IMR-90 (cell line): ENCODE results near the gene MTMR3. TPM values are rescaled to one million over a fixed set of nuclear protein-coding genes. Genes with fewer than 3 reads are reported as not detected.

Source experiments
- ATAC-seq: fragments of 200-7000 bp; cut with Tn5 transposase; 2 replicates; pipeline ENCODE4 v1.9.1; 2020; ENCODE audit warnings: low read depth, mild to moderate bottlenecking, moderate library complexity
- BruUV-seq: library from RNA; stranded (reverse); fragments of 400-500 nt; replicated peaks from 2 replicates; lab custom pipeline; 2021; lab: Mats Ljungman, UMichigan
- CTCF ChIA-PET: fragments of 300-600 bp; formaldehyde crosslinking; extraction: SDS; loops from one replicate; lab custom pipeline; 2021; ENCODE audit warnings: antibody characterized with exemption; lab: Yijun Ruan, JAX
- POLR2A ChIA-PET: fragments of 300-600 bp; sonication (Branson Sonifier 250); formaldehyde crosslinking; loops from one replicate; lab custom pipeline; 2022; ENCODE audit warnings: antibody characterized with exemption; ENCODE audit not compliant: unreplicated experiment; lab: Charles Lee
- DNase-seq: peaks from one replicate; pipeline ENCODE4 v3.0.0; 2013
- H2AFZ ChIP-seq: replicated peaks from 2 replicates; pipeline ENCODE3; 2013; ENCODE audit warnings: low read length, mild to moderate bottlenecking; ENCODE audit not compliant: poor library complexity
- H2AK5ac ChIP-seq: 2 replicates; pipeline ENCODE4 v1.6.1; 2013; ENCODE audit warnings: low read depth, low read length, inconsistent platforms
- H2AK9ac ChIP-seq: replicated peaks from 2 replicates; pipeline ENCODE3; 2013; ENCODE audit warnings: mild to moderate bottlenecking, low read depth, low read length, moderate library complexity; ENCODE audit not compliant: poor library complexity
- H2BK120ac ChIP-seq: 2 replicates; pipeline ENCODE4 v1.6.1; 2013; ENCODE audit warnings: low read depth, low read length, inconsistent platforms
- H2BK15ac ChIP-seq: 3 replicates; pipeline ENCODE4 v1.6.1; 2013; ENCODE audit warnings: low read depth, low read length, inconsistent platforms
- H2BK20ac ChIP-seq: 2 replicates; pipeline ENCODE4 v1.6.1; 2013; ENCODE audit warnings: low read depth, mild to moderate bottlenecking, inconsistent platforms, low read length, moderate library complexity
- H2BK5ac ChIP-seq: 2 replicates; pipeline ENCODE4 v1.6.1; 2013; ENCODE audit warnings: mild to moderate bottlenecking, low read depth, low read length, inconsistent platforms; ENCODE audit not compliant: poor library complexity, severe bottlenecking
- H3K14ac ChIP-seq: replicated peaks from 2 replicates; pipeline ENCODE4 v1.6.1; 2013; ENCODE audit warnings: low read depth, low read length, inconsistent platforms
- H3K18ac ChIP-seq: 2 replicates; pipeline ENCODE4 v1.6.1; 2013; ENCODE audit warnings: low read depth, low read length, control low read depth
- H3K23ac ChIP-seq: 2 replicates; pipeline ENCODE4 v1.6.1; 2013; ENCODE audit warnings: low read depth, low read length, inconsistent platforms
- H3K27ac ChIP-seq: 2 replicates; pipeline ENCODE4 v1.5.1; 2013; ENCODE audit warnings: mild to moderate bottlenecking, control low read depth, low read length; ENCODE audit not compliant: insufficient read depth
- H3K27me3 ChIP-seq: 2 replicates; pipeline ENCODE4 v1.6.1; 2013; ENCODE audit warnings: low read length; ENCODE audit not compliant: control insufficient read depth, insufficient read depth
- H3K36me3 ChIP-seq: 2 replicates; pipeline ENCODE4 v1.6.1; 2013; ENCODE audit warnings: low read length, mixed read lengths; ENCODE audit not compliant: control insufficient read depth, insufficient read depth
- H3K4ac ChIP-seq: 2 replicates; pipeline ENCODE4 v1.6.1; 2013; ENCODE audit warnings: low read depth, low read length, inconsistent platforms
- H3K4me1 ChIP-seq: 2 replicates; pipeline ENCODE4 v1.6.1; 2013; ENCODE audit warnings: low read length, mixed read lengths; ENCODE audit not compliant: control insufficient read depth, insufficient read depth
- H3K4me2 ChIP-seq: 2 replicates; pipeline ENCODE4 v1.6.1; 2013; ENCODE audit warnings: low read depth, mild to moderate bottlenecking, control low read depth, low read length, moderate library complexity
- H3K4me3 ChIP-seq: 2 replicates; pipeline ENCODE4 v1.5.1; 2013; ENCODE audit warnings: low read depth, mild to moderate bottlenecking, control low read depth, low read length, moderate library complexity; ENCODE audit not compliant: insufficient read depth
- H3K56ac ChIP-seq: 2 replicates; pipeline ENCODE4 v1.6.1; 2013; ENCODE audit warnings: low read length, inconsistent platforms; ENCODE audit not compliant: insufficient read depth; ENCODE audit errors: extremely low read depth
- H3K79me1 ChIP-seq, 2 experiments: 2 replicates each; pipeline ENCODE4 v1.6.1; 2013; ENCODE audit warnings: low read length in 2 of 2, inconsistent platforms in 1 of 2, low read depth in 1 of 2
- H3K9ac ChIP-seq: 2 replicates; pipeline ENCODE4 v1.6.1; 2013; ENCODE audit warnings: low read depth, low read length, control low read depth
- H3K9me1 ChIP-seq: 2 replicates; pipeline ENCODE4 v1.6.1; 2013; ENCODE audit warnings: low read length, inconsistent platforms; ENCODE audit not compliant: insufficient read depth
- H3K9me3 ChIP-seq: 2 replicates; pipeline ENCODE4 v1.6.1; 2013; ENCODE audit warnings: low read length; ENCODE audit not compliant: control insufficient read depth, insufficient read depth
- H4K20me1 ChIP-seq: 2 replicates; pipeline ENCODE4 v1.6.1; 2013; ENCODE audit warnings: low read length, inconsistent platforms; ENCODE audit not compliant: insufficient read depth
- H4K5ac ChIP-seq: 2 replicates; pipeline ENCODE4 v1.6.1; 2013; ENCODE audit warnings: mild to moderate bottlenecking, low read depth, low read length, control low read depth
- H4K8ac ChIP-seq, 2 experiments: 2 replicates each; pipeline ENCODE4 v1.6.1; 2013; ENCODE audit warnings: low read depth in 2 of 2, low read length in 2 of 2, control low read depth in 1 of 2, inconsistent platforms in 1 of 2
- H4K91ac ChIP-seq: 2 replicates; pipeline ENCODE4 v1.6.1; 2013; ENCODE audit warnings: low read depth, low read length, inconsistent platforms; ENCODE audit not compliant: insufficient read depth
- BHLHE40 ChIP-seq: fragments of 150-350 bp; IDR thresholded peaks from 2 replicates; pipeline ENCODE4 v1.6.1; 2016; ENCODE audit warnings: mild to moderate bottlenecking, low read depth, low read length
- CEBPB ChIP-seq: IDR thresholded peaks from 2 replicates; pipeline ENCODE4 v1.6.1; 2012; ENCODE audit warnings: low read depth, low read length, improper control_type of control experiment
- MAZ ChIP-seq: IDR thresholded peaks from 2 replicates; pipeline ENCODE4 v1.6.1; 2012; ENCODE audit warnings: low read depth, mild to moderate bottlenecking, low read length, improper control_type of control experiment, moderate library complexity, borderline replicate concordance
- MXI1 ChIP-seq: IDR thresholded peaks from 2 replicates; pipeline ENCODE4 v1.6.1; 2012; ENCODE audit warnings: low read depth, mild to moderate bottlenecking, low read length, moderate library complexity, borderline replicate concordance
- POLR2A ChIP-seq: IDR thresholded peaks from 2 replicates; pipeline ENCODE4 v1.6.1; 2012; ENCODE audit warnings: mild to moderate bottlenecking, low read depth, low read length
- RAD21 ChIP-seq: IDR thresholded peaks from 2 replicates; pipeline ENCODE4 v1.6.1; 2012; ENCODE audit warnings: low read length, improper control_type of control experiment
- RCOR1 ChIP-seq: IDR thresholded peaks from 2 replicates; pipeline ENCODE4 v1.6.1; 2012; ENCODE audit warnings: mild to moderate bottlenecking, low read length, improper control_type of control experiment; ENCODE audit not compliant: insufficient replicate concordance
- RFX5 ChIP-seq: IDR thresholded peaks from 2 replicates; pipeline ENCODE4 v1.8.0; 2012; ENCODE audit warnings: low read depth, mild to moderate bottlenecking, low read length, moderate library complexity
- SMC3 ChIP-seq: fragments of 150-350 bp; IDR thresholded peaks from 2 replicates; pipeline ENCODE4 v1.6.1; 2016; ENCODE audit warnings: low read depth, mild to moderate bottlenecking, antibody characterized with exemption, low read length, moderate library complexity
- WGBS, 2 experiments: methylation state at CpG; one replicate each; pipeline versions ENCODE4 v1.1.5 to v1.1.7; 2013; ENCODE audit warnings: missing lambda C conversion rate in 2 of 2; ENCODE audit not compliant: insufficient read length in 1 of 2; ENCODE audit errors: extremely low coverage in 2 of 2; 5-methylcytosine and 5-hydroxymethylcytosine counted together
- dilution Hi-C: fragments of 300-500 bp; cut with HindIII; formaldehyde crosslinking; loops from one replicate; pipeline ENCODE4 v1.14.3; 2018; ENCODE audit warnings: low sequenced_read_pairs; ENCODE audit not compliant: unreplicated experiment
- in situ Hi-C: fragments of 300-500 bp; cut with MboI; formaldehyde crosslinking; loops from 3 replicates; pipeline ENCODE4 v1.14.3; 2019; ENCODE audit warnings: low sequenced_read_pairs, inconsistent platforms, mixed read lengths
- intact Hi-C: fragments of 100-400 bp; cut with micrococcal nuclease; formaldehyde crosslinking; loops from 2 replicates; pipeline ENCODE4 v1.10.0; 2022
- polyA plus RNA-seq, 3 experiments: library from polyadenylated mRNA; depleted of rRNA; stranded (reverse); fragments of >200 nt; gene quantifications; 2 replicates each; pipeline ENCODE4 v1.2.3, GENCODE V29; 2012; ENCODE audit warnings: low replicate concordance in 1 of 3
- total RNA-seq: library from RNA; depleted of rRNA; stranded (reverse); fragments of >200 nt; gene quantifications from 2 replicates; pipeline ENCODE4 v1.2.3, GENCODE V29; 2012
- TF ChIP-seq, protein P1 (sequence below): conservative IDR thresholded peaks from 2 replicates; pipeline ENCODE4 v1.5.1; 2012; ENCODE audit warnings: mild to moderate bottlenecking, low read depth, low read length, improper control_type of control experiment
- TF ChIP-seq, protein P2 (sequence below): fragments of 150-350 bp; IDR thresholded peaks from 2 replicates; pipeline ENCODE4 v1.6.1; 2016; ENCODE audit warnings: low read depth, mild to moderate bottlenecking, low read length, moderate library complexity, borderline replicate concordance

Gene MTMR3
- total and polyA plus RNA-seq, 2 of the 4 experiments (the other 2 are of a cell fraction) = 21.3 to 29.4 TPM

DNA sequence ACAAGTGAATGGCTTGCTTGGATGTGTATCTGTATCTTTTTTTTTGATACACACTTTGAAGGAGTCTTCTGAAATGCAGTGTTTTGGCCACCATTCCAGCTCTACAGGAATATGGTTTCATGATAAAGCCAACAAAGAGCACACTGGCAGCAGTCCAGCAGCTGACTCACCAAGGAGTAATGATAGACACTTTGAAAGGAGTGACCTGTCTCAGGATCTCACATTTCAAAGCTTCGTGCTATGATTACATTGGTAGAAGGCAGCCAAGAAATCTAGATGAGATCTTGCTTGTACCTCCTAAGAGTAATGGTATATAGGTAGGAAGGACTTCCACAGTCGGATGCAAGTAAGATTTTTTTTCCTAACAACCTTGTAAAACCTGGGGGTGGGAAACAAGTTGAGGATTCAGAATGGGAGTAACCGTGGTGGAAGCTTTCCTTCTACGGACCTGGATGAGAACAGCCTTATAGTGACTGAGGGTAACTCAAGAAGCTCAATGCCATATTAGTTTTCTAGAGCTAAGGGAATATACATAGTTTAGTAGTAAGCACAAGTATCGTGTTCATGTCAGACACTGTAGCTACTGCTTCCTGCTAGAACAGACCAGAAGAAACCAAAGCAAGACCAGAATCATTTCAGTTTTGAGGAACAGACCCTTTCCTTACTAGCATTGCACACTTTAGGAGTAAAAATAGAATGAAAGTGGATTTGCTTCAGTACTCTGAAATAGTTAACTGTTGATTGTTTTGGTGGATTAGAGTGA is 25.0 kb downstream of the MTMR3 start (continued):
- TF ChIP-seq, protein P1, sequence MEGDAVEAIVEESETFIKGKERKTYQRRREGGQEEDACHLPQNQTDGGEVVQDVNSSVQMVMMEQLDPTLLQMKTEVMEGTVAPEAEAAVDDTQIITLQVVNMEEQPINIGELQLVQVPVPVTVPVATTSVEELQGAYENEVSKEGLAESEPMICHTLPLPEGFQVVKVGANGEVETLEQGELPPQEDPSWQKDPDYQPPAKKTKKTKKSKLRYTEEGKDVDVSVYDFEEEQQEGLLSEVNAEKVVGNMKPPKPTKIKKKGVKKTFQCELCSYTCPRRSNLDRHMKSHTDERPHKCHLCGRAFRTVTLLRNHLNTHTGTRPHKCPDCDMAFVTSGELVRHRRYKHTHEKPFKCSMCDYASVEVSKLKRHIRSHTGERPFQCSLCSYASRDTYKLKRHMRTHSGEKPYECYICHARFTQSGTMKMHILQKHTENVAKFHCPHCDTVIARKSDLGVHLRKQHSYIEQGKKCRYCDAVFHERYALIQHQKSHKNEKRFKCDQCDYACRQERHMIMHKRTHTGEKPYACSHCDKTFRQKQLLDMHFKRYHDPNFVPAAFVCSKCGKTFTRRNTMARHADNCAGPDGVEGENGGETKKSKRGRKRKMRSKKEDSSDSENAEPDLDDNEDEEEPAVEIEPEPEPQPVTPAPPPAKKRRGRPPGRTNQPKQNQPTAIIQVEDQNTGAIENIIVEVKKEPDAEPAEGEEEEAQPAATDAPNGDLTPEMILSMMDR = no peak

DNA sequence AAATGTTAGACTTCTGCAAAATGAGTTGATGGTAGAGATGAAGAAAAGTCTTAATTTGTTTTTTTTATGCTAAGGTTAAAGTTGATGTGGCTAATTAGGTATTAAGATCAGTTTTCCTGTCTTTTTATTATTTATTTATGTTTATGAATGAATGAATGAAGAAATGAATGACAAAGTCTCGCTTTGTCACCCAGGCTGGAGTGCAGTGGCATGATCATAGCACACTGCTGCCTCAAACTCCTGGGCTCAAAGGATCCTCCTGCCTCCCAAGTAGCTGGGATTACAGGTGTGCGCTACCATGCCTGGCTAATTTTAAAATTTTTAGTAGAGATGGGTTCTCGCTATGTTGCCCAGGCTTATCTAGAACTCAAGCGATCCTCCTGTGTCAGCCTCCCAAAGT is 29.2 kb downstream of the MTMR3 start:
- Histone ChIP-seq H4K5ac (no peak overlapping the region), H4K91ac (peak overlapping the region; percentile 35; the same call in 1 of the 2 replicates), H3K4me2 (peak overlapping the region; percentile 60; the same call in 1 of the 2 replicates), H3K9ac (no peak overlapping the region), H3K9me3 (no peaks in the 10 kb centered on the region), H3K27ac (peak overlapping the region; percentile 44; the same call in 1 of the 2 replicates), H2AFZ (no peak overlapping the region), H2AK5ac (peak overlapping the region; percentile 78; the same call in 1 of the 2 replicates), H4K20me1 (peaks cover 33% of the 10 kb centered on the region), H3K79me1 (peaks cover 10 to 59% of the 10 kb centered on the region in 2 experiments), H2BK20ac (peak overlapping the region; percentile 76), H3K9me1 (peaks cover 18% of the 10 kb centered on the region), H3K14ac (peak overlapping the region; percentile 59; the same call in 1 of the 2 replicates), H3K23ac (no peak overlapping the region), H3K18ac (no peak overlapping the region), H2BK5ac (peak overlapping the region; percentile 76), H2BK120ac (peak overlapping the region; percentile 78), H3K4me1 (peaks cover 25% of the 10 kb centered on the region), H3K4ac (peak overlapping the region; percentile 72), H3K4me3 (no peak overlapping the region), H2BK15ac (0 out of 3 replicates have a peak overlapping the region, but pooled peaks have one; percentile 4), H3K27me3 (no peaks in the 10 kb centered on the region), H3K36me3 (no peaks in the 10 kb centered on the region), H4K8ac (peak overlapping the region in 1 of 2 experiments; percentile 52; a peak in 1 of 4 replicates), H2AK9ac (no peak overlapping the region), H3K56ac (no peak overlapping the region)
- no CpG with 5 or more reads among the region's 4 CpGs for WGBS, 2 experiments
- no TSS peak for BruUV-seq
- dilution Hi-C loops (no loop called here), in situ Hi-C loops (no loop called here), intact Hi-C loops (no loop called here)
- ATAC-seq (no peak), DNase-seq (no peak)
- ChIA-PET POLR2A (no interaction called here), CTCF (interaction anchor here (0.7 to 0.8 kb wide), 2 partner anchors 11 to 31 kb away, joined by 3 read pairs; no protein-coding TSS in a partner anchor)
- no peak for TF ChIP-seq RCOR1
- TF ChIP-seq, protein P2, sequence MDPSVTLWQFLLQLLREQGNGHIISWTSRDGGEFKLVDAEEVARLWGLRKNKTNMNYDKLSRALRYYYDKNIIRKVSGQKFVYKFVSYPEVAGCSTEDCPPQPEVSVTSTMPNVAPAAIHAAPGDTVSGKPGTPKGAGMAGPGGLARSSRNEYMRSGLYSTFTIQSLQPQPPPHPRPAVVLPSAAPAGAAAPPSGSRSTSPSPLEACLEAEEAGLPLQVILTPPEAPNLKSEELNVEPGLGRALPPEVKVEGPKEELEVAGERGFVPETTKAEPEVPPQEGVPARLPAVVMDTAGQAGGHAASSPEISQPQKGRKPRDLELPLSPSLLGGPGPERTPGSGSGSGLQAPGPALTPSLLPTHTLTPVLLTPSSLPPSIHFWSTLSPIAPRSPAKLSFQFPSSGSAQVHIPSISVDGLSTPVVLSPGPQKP = no peak
- TF ChIP-seq MAZ = no peak
- no peak for TF ChIP-seq SMC3
- TF ChIP-seq POLR2A = no peak
- TF ChIP-seq CEBPB = no peak
- no peak for TF ChIP-seq MXI1
- TF ChIP-seq BHLHE40 = no peak
- no peak for TF ChIP-seq RAD21
- no peak for TF ChIP-seq RFX5
